H1 (cell line): ENCODE measurements around the gene HS3ST5. TPM values are rescaled to one million over a fixed set of nuclear protein-coding genes. Genes with fewer than 3 reads are reported as not detected.

Experiments used
- BRCA1 ChIP-seq: IDR thresholded peaks from 2 replicates; pipeline ENCODE4 v1.6.1; 2012; ENCODE audit warnings: low read depth, low read length, improper control_type of control experiment
- CHD2 ChIP-seq: IDR thresholded peaks from 2 replicates; pipeline ENCODE4 v1.6.1; 2012; ENCODE audit warnings: low read length, improper control_type of control experiment
- CTCF ChIP-seq, 3 experiments: IDR thresholded peaks; 1 replicate in 2 of 3; 2 replicates in 1 of 3; pipeline versions ENCODE4 v1.5.1 to v1.6.1; 2011; ENCODE audit warnings: low read length in 3 of 3, mild to moderate bottlenecking in 3 of 3, inconsistent platforms in 2 of 3, low read depth in 1 of 3, moderate library complexity in 1 of 3; ENCODE audit not compliant: insufficient read depth in 1 of 3; ENCODE audit errors: control extremely low read depth in 1 of 3
- EGR1 ChIP-seq: IDR thresholded peaks from 2 replicates; pipeline ENCODE4 v1.6.1; 2011; ENCODE audit warnings: low read depth, low read length, borderline replicate concordance
- KDM5A ChIP-seq: fragments of 200-600 bp; IDR thresholded peaks from 2 replicates; pipeline ENCODE4 v1.7.1; 2012; ENCODE audit warnings: mild to moderate bottlenecking, low read length, inconsistent platforms, mixed read lengths
- MAX ChIP-seq: IDR thresholded peaks from 2 replicates; pipeline ENCODE4 v1.6.1; 2012; ENCODE audit warnings: inconsistent platforms
- PHF8 ChIP-seq: fragments of 200-600 bp; sonication (generic); conservative IDR thresholded peaks from 2 replicates; pipeline ENCODE4 v1.7.1; 2012; ENCODE audit warnings: low read depth, mild to moderate bottlenecking, inconsistent platforms, low read length, moderate library complexity
- SUZ12 ChIP-seq: fragments of 200-600 bp; sonication (generic); IDR thresholded peaks from 2 replicates; pipeline ENCODE4 v1.6.1; 2012; ENCODE audit warnings: mild to moderate bottlenecking, inconsistent platforms, low read length, moderate library complexity, mixed read lengths
- polyA plus RNA-seq, 7 experiments: library from polyadenylated mRNA; depleted of rRNA in 3 of 7; stranded (reverse) in 5 of 7; unstranded in 2 of 7; fragments of >200 nt in 5 of 7; fragments of 200-250 nt in 2 of 7; gene quantifications; 1 replicate in 5 of 7; 2 replicates in 1 of 7; 4 replicates in 1 of 7; pipeline versions ENCODE4 v1.2.1 to v1.2.3, GENCODE V29; 2011 to 2013; ENCODE audit warnings: missing spikeins in 2 of 7, mixed read lengths in 2 of 7
- total RNA-seq: library from RNA; stranded (reverse); fragmentation: NEBNext Ultra II Directional; extraction: Animal tissue kit (Norgen Biotek cat#: 25700); gene quantifications from 2 replicates; pipeline ENCODE4 v1.2.1, GENCODE V29; 2021
- TF ChIP-seq, protein P1 (sequence below): fragments of 300-600 bp; sonication (generic); IDR thresholded peaks from 2 replicates; pipeline ENCODE4 v1.7.1; 2012; ENCODE audit warnings: low read length, moderate library complexity, mild to moderate bottlenecking, inconsistent platforms; ENCODE audit not compliant: insufficient replicate concordance

Gene HS3ST5
- total and polyA plus RNA-seq, 2 of the 8 experiments (the other 6 are each of a cell fraction or from before 2014, with no cell fraction given): 1.2 to 9.9 TPM

GRCh38 chr6:114312931-114313330 is 29.9 kb downstream of the HS3ST5 start (continued):
- TF ChIP-seq, protein P1, sequence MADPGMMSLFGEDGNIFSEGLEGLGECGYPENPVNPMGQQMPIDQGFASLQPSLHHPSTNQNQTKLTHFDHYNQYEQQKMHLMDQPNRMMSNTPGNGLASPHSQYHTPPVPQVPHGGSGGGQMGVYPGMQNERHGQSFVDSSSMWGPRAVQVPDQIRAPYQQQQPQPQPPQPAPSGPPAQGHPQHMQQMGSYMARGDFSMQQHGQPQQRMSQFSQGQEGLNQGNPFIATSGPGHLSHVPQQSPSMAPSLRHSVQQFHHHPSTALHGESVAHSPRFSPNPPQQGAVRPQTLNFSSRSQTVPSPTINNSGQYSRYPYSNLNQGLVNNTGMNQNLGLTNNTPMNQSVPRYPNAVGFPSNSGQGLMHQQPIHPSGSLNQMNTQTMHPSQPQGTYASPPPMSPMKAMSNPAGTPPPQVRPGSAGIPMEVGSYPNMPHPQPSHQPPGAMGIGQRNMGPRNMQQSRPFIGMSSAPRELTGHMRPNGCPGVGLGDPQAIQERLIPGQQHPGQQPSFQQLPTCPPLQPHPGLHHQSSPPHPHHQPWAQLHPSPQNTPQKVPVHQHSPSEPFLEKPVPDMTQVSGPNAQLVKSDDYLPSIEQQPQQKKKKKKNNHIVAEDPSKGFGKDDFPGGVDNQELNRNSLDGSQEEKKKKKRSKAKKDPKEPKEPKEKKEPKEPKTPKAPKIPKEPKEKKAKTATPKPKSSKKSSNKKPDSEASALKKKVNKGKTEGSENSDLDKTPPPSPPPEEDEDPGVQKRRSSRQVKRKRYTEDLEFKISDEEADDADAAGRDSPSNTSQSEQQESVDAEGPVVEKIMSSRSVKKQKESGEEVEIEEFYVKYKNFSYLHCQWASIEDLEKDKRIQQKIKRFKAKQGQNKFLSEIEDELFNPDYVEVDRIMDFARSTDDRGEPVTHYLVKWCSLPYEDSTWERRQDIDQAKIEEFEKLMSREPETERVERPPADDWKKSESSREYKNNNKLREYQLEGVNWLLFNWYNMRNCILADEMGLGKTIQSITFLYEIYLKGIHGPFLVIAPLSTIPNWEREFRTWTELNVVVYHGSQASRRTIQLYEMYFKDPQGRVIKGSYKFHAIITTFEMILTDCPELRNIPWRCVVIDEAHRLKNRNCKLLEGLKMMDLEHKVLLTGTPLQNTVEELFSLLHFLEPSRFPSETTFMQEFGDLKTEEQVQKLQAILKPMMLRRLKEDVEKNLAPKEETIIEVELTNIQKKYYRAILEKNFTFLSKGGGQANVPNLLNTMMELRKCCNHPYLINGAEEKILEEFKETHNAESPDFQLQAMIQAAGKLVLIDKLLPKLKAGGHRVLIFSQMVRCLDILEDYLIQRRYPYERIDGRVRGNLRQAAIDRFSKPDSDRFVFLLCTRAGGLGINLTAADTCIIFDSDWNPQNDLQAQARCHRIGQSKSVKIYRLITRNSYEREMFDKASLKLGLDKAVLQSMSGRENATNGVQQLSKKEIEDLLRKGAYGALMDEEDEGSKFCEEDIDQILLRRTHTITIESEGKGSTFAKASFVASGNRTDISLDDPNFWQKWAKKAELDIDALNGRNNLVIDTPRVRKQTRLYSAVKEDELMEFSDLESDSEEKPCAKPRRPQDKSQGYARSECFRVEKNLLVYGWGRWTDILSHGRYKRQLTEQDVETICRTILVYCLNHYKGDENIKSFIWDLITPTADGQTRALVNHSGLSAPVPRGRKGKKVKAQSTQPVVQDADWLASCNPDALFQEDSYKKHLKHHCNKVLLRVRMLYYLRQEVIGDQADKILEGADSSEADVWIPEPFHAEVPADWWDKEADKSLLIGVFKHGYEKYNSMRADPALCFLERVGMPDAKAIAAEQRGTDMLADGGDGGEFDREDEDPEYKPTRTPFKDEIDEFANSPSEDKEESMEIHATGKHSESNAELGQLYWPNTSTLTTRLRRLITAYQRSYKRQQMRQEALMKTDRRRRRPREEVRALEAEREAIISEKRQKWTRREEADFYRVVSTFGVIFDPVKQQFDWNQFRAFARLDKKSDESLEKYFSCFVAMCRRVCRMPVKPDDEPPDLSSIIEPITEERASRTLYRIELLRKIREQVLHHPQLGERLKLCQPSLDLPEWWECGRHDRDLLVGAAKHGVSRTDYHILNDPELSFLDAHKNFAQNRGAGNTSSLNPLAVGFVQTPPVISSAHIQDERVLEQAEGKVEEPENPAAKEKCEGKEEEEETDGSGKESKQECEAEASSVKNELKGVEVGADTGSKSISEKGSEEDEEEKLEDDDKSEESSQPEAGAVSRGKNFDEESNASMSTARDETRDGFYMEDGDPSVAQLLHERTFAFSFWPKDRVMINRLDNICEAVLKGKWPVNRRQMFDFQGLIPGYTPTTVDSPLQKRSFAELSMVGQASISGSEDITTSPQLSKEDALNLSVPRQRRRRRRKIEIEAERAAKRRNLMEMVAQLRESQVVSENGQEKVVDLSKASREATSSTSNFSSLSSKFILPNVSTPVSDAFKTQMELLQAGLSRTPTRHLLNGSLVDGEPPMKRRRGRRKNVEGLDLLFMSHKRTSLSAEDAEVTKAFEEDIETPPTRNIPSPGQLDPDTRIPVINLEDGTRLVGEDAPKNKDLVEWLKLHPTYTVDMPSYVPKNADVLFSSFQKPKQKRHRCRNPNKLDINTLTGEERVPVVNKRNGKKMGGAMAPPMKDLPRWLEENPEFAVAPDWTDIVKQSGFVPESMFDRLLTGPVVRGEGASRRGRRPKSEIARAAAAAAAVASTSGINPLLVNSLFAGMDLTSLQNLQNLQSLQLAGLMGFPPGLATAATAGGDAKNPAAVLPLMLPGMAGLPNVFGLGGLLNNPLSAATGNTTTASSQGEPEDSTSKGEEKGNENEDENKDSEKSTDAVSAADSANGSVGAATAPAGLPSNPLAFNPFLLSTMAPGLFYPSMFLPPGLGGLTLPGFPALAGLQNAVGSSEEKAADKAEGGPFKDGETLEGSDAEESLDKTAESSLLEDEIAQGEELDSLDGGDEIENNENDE: no peak
- TF ChIP-seq PHF8: no peak
- no peak for TF ChIP-seq EGR1
- TF ChIP-seq CTCF (IDR thresholded peaks at IDR 0.05; ENCODE audit: control extremely low read depth in 1 of 3, insufficient read depth in 1 of 3, low read depth in 1 of 3, low read length in 3 of 3): no peak
- no peak for TF ChIP-seq KDM5A
- TF ChIP-seq MAX: no peak
- no peak for TF ChIP-seq SUZ12
- TF ChIP-seq CHD2: no peak
- no peak for TF ChIP-seq BRCA1
